Erythroblast (primary cell): ENCODE results near the gene LEAP2.

Experiments used
- GATA1 ChIP-seq: IDR thresholded peaks from 2 replicates; pipeline ENCODE4 v1.6.1; 2011; ENCODE audit warnings: low read depth, mild to moderate bottlenecking, control low read depth, low read length, moderate library complexity
- POLR2A ChIP-seq: IDR thresholded peaks from 2 replicates; pipeline ENCODE4 v1.6.1; 2011; ENCODE audit warnings: mild to moderate bottlenecking, low read length

- no peak for TF ChIP-seq POLR2A
- TF ChIP-seq GATA1: no peak
Observed at GRCh38 chr5:132853323-132853722, 20.1 kb upstream of the LEAP2 start.
